Transverse colon (tissue), 4 donors: Measurements from ENCODE around the gene AHNAK.

Experiments
- CTCF ChIP-seq, 5 experiments: fragments of 200-600 bp in 3 of 5; fragments of 450-650 bp in 2 of 5; sonication (generic) in 3 of 5; IDR thresholded peaks; 1 replicate in 2 of 5; 2 replicates in 3 of 5; pipeline ENCODE4 v1.5.1; 2016 to 2017; ENCODE audit warnings: antibody characterized with exemption in 5 of 5, inconsistent platforms in 3 of 5, mild to moderate bottlenecking in 2 of 5, moderate library complexity in 1 of 5
- POLR2AphosphoS5 ChIP-seq, 3 donors: sonication (generic); formaldehyde crosslinking; IDR thresholded peaks; one replicate each; pipeline ENCODE4 v1.6.1; 2016; ENCODE audit warnings: antibody characterized with exemption in 3 of 3

- TF ChIP-seq POLR2AphosphoS5 (IDR thresholded peaks at IDR 0.05) (peak; percentile 50 to 77 (median 72)), CTCF (IDR thresholded peaks at IDR 0.05) (peak; percentile 51 to 73 (median 60))
These were observed 38.1 kb downstream of the AHNAK start for GRCh38 chr11:62508336-62509058.
